Measurements from ENCODE around the gene RPS19BP1. TPM values are rescaled to one million over a fixed set of nuclear protein-coding genes. Genes with fewer than 3 reads are reported as not detected.

The RPS19BP1 gene
- total RNA-seq, 1 experiment from 2014 or later: 80.4 TPM

- Histone ChIP-seq H3K9ac (ENCODE audit: low read length) (no peak overlapping the region), H3K79me2 (ENCODE audit: insufficient read depth, low read length) (no peaks in the 10 kb centered on the region), H3K27me3 (ENCODE audit: insufficient read depth, low read length) (no peaks in the 10 kb centered on the region), H3K9me3 (ENCODE audit: control insufficient read depth in 1 of 2, insufficient read depth in 1 of 2, low read depth in 1 of 2, low read length in 2 of 2) (no peaks in the 10 kb centered on the region), H3K4me2 (ENCODE audit: low read length) (no peak overlapping the region), H4K20me1 (ENCODE audit: insufficient read depth) (no peaks in the 10 kb centered on the region), H3K36me3 (ENCODE audit: control insufficient read depth in 1 of 2, insufficient read depth in 2 of 2, low read length in 2 of 2) (no peaks in the 10 kb centered on the region), H3K9me2 (ENCODE audit: insufficient read depth) (no peaks in the 10 kb centered on the region), H3K4me1 (ENCODE audit: control insufficient read depth in 1 of 2, insufficient read depth in 2 of 2, low read length in 2 of 2) (peaks cover 1 to 24% of the 10 kb centered on the region in 2 experiments; a peak in 3 of 4 replicates), H3K4me3 (replicated peaks in 1 of 2; ENCODE audit: low read depth in 1 of 2, low read length in 2 of 2) (no peak overlapping the region), H3K27ac (ENCODE audit: low read depth, low read length) (no peak overlapping the region), H2AFZ (ENCODE audit: low read depth, low read length, poor library complexity, severe bottlenecking) (no peak overlapping the region)
- ChIA-PET CTCF (interaction anchor here (1.2 to 9.0 kb wide), 2 partner anchors 38 to 546 kb away, joined by 3 to 86 read pairs; no protein-coding TSS in a partner anchor), POLR2A (interaction anchor here (0.5 to 1.6 kb wide), 2 partner anchors 29 to 472 kb away, joined by 4 to 11 read pairs; partner anchors contain the start of gene ATF4), RAD21 (ENCODE audit: low non-redundant PET in 1 of 2, low total read pairs in 2 of 2, uncharacterized antibody in 2 of 2, unreplicated experiment in 2 of 2) (no interaction called here)
- intact Hi-C loops (cut with micrococcal nuclease): no loop called here
- BruUV-seq (replicated peaks): no TSS peak
- TF ChIP-seq YY1 (IDR thresholded peaks at IDR 0.05; ENCODE audit: extremely low read depth, insufficient replicate concordance, low read depth, low read length) (no peak), ELF1 (IDR thresholded peaks at IDR 0.05; ENCODE audit: borderline replicate concordance, low read depth) (no peak), TCF7L2 (IDR thresholded peaks at IDR 0.05; ENCODE audit: borderline replicate concordance, extremely low read depth, insufficient read depth, insufficient read length) (no peak), CBX3 (IDR thresholded peaks at IDR 0.05; ENCODE audit: low read depth) (no peak), POLR2A (IDR thresholded peaks at IDR 0.05; ENCODE audit: borderline replicate concordance, extremely low read depth, insufficient read depth, insufficient read length) (no peak), MAX (IDR thresholded peaks at IDR 0.05) (no peak), EGR1 (IDR thresholded peaks at IDR 0.05; ENCODE audit: low read depth) (no peak), EZH2phosphoT487 (IDR thresholded peaks at IDR 0.05; ENCODE audit: borderline replicate concordance) (no peak), SRF (IDR thresholded peaks at IDR 0.05; ENCODE audit: low read depth) (no peak), RAD21 (IDR thresholded peaks at IDR 0.05; ENCODE audit: low read depth) (no peak)
- TF ChIP-seq, protein P1, sequence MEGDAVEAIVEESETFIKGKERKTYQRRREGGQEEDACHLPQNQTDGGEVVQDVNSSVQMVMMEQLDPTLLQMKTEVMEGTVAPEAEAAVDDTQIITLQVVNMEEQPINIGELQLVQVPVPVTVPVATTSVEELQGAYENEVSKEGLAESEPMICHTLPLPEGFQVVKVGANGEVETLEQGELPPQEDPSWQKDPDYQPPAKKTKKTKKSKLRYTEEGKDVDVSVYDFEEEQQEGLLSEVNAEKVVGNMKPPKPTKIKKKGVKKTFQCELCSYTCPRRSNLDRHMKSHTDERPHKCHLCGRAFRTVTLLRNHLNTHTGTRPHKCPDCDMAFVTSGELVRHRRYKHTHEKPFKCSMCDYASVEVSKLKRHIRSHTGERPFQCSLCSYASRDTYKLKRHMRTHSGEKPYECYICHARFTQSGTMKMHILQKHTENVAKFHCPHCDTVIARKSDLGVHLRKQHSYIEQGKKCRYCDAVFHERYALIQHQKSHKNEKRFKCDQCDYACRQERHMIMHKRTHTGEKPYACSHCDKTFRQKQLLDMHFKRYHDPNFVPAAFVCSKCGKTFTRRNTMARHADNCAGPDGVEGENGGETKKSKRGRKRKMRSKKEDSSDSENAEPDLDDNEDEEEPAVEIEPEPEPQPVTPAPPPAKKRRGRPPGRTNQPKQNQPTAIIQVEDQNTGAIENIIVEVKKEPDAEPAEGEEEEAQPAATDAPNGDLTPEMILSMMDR (IDR thresholded peaks at IDR 0.05 in 2 of 3, conservative IDR thresholded peaks at IDR 0.05 in 1 of 3; ENCODE audit: borderline replicate concordance in 1 of 3, insufficient read depth in 1 of 3, low read depth in 2 of 3, low read length in 2 of 3): no peak
- DNase-seq (ENCODE audit: low read depth, low spot score) (no peak), ATAC-seq (no peak)
These were observed 41.4 kb downstream of the RPS19BP1 start for GRCh38 chr22:39490966-39491680.
